Adipose tissue (tissue), 3 donors: ENCODE results near the gene ZNF507. TPM values are rescaled to one million over a fixed set of nuclear protein-coding genes. Genes with fewer than 3 reads are reported as not detected.

ENCODE experiments used
- H3K27ac ChIP-seq: one replicate; pipeline ENCODE4 v1.5.1; 2013; ENCODE audit warnings: low read depth, low read length
- WGBS, 3 donors: extraction: QIAGEN DNeasy Blood & Tissue Kit; methylation state at CpG; one replicate each; pipeline ENCODE4 v1.1.7; 2013; 5-methylcytosine and 5-hydroxymethylcytosine counted together
- polyA plus RNA-seq, 3 donors: library from polyadenylated mRNA; stranded (reverse); fragments of 200-250 nt; gene quantifications; one replicate each; pipeline ENCODE4 v1.2.3, GENCODE V29; 2013
- donor health status: healthy with polysubstance abuse.
- donor health status: Bipolar disorder and iron deficiency.
- donor health status: healthy.

Gene ZNF507
- polyA plus RNA-seq, 3 donors: 3.0 to 5.8 (median 5.3) TPM

DNA sequence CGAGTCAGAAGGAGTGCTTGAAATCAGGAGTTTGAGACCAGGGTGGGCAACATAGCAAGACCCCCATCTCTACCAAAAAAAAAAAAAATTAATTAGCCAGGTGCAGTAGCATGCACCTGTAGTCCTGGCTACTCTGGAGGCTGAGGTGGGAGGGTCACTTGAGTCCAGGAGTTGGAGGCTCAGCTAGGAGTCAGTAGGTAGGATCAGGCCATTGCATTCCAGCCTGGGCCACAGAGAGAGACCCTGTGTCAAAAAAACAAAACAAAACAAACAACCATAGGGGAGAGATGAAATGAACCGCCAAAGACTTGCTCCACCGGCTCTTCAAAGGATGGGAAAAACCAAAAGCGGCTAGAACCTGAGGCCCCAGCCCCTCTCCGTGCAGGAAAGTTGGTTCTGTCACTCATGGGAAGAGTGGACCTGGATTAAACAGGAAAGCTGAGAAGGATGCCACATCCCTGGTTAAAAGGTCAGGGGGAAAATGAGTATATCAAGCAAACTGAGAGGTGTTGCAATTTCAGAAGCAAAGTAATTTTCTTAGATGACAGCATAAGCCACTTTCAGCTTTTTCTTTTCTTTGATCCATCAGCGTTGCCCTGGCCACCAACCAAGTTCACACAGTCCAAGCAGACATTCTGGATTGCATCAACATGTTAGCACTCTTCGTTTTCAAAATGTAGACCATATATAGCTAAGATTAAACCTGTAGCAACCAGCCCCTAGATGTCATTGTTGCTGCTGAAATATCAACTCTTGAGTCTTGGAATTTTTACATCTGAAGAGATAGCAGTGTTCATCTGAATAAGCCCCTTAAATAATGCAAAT, 8.9 kb upstream of the ZNF507 start:
- no peak overlapping the region for H3K27ac ChIP-seq
- 38 to 66% (median 60%) methylated on average over 7 of the region's 7 CpGs for WGBS, 3 donors

DNA sequence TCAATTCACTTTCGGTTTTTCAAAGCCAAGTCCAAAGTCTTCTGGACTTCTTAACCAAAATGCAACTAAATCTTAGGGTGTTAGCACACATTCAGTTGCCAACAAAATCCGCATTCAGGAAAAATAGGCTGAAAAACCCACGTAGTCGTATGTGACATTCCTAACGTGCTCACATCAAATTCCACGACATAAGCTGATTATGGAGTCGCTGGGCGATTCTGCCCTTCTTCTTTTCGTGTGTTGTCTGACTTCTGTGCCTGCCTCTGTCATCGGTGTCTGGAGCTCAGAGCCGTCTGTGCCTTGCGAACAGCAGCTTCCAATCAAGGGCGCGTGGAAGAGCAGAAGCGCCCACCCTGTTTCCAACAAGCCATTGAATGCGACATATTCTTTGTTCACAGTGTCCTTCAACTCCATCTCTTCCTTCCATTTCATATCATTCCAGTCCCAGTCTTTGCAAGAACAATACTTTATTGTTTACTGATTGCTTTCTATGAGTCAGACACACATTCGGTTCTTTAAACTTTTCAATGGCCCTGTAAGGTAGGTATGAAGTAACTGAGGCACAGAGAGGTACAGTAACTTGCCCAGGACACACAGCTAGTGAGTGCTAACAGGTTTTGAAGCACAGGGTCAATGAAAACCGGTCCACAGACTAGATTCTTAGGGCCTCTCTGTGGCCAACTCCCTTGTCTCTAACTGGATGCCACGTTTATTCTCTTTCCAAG, 8.2 kb upstream of the ZNF507 start:
- no peak overlapping the region for H3K27ac ChIP-seq
- WGBS, 3 donors: 80 to 81% (median 80%) methylated on average over 19 of the region's 19 CpGs

DNA sequence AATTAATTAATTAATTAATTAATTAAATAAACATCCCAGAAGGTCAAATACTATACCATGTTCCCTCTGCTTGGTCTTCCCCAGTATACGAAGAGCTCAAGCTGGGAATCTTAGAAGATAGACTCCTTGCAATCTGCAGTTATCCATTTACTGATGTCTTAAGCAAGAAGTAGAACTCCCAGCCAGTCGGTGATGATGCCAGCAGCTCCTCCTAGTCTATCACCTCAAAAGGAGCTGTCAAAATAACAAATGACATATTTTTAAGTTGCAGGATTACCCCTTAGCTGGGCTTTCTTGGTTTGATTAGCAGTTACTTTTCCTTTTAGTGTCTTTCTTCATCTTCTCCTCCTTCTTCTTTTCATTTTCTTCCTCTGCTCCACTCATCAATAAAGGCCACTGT, 6.0 kb upstream of the ZNF507 start:
- H3K27ac ChIP-seq: no peak overlapping the region
- 81 to 88% (median 88%) methylated on average over 2 of the region's 2 CpGs for WGBS, 3 donors

DNA sequence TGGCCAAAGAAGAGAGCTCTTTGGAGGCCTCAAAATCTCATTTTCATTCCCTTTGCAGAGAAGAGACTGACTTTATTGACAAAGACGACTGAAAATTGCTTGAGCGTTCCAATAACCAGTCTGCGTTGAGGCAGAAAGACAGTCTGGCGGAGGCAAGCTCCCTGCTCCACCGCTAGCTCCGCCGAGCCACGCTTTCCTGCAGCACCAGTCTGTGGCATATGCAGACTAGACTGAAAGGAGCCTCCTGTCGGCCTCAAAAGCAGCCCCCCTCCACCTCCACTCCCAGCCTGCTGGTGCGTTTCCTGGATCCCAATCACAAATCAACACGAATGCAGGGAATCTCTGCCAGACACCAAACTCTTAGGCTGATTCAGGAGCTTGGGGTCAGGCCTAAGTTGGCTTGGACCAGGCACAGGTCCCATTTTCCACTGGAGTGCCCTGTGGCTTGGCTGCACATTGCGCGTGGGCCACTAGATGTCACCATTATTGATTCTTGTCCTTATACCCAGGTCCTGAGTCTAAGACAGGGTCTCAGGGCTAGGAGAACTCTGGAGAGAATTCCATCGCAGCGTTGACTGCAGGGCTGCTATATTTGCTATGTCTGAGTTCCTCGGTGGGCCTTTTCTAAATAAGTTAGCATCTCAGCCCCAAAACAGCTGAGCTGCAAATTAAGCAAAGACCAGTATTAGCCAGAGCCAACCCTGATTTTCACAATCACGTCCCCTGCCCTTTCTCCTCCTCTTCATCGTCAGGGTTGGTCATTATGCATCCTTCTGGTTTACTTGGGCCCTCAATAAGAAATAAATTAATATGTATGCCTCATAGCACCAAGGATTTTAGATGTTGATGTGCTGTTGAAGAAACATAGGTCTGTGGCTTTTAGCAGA, 5.2 kb upstream of the ZNF507 start:
- WGBS, 3 donors: 61 to 64% (median 61%) methylated on average over 18 of the region's 18 CpGs

DNA sequence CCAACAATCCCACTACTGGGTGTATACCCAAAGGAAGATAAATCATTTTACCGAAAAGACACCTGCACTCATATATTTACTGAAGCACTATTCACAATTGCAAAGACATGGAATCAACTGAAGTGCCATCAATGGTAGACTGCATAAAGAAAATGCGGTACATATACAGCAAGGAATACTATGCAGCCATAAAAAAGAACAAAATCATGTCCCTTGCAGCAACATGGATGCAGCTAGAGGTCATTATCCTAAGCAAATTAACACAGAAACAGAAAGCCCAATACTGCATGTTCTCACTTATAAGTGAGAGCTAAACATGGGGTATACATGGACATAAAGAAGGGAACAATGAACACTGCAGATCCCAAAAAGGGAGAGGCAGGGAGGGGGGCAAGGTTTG, 2.7 kb upstream of the ZNF507 start:
- H3K27ac ChIP-seq: no peak overlapping the region
- 97 to 98% (median 98%) methylated on average over 2 of the region's 2 CpGs for WGBS, 3 donors

More for the DNA sequence above, 5.2 kb upstream of the ZNF507 start:
- no peak overlapping the region for H3K27ac ChIP-seq

DNA sequence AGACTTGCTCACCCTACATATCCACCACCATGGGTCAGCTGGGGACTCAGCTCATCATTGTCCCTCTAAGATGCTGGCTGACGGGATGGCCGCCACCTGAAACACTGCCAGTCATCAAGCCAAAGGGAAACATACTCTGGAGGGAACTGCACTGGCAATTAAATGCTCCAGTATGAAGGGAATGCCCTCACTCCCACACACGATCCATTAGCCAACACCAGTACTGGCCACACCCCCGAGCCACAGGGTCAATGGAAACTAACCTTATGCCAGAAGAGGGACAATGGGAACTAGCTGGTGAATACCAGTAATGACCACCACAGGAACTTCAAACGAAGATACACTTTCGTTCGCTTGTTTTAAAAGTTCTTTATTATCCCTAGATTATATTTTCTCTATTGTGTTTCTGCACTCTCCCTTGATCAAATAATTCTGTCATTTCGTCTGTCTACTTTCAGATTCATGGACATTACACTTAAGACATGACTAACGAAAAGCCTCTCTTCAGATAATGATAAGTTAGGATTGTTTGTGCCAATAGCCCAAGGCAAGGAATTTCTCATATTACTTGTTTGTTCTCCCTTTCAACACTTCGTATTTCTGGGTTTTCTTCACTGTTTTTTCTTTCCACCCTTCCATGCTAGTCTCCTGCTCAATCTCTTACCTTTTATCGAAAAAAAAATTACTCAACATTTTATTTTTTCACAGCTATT, 1.7 kb upstream of the ZNF507 start:
- no peak overlapping the region for H3K27ac ChIP-seq
- WGBS, 3 donors: 69 to 83% (median 75%) methylated on average over 11 of the region's 11 CpGs

DNA sequence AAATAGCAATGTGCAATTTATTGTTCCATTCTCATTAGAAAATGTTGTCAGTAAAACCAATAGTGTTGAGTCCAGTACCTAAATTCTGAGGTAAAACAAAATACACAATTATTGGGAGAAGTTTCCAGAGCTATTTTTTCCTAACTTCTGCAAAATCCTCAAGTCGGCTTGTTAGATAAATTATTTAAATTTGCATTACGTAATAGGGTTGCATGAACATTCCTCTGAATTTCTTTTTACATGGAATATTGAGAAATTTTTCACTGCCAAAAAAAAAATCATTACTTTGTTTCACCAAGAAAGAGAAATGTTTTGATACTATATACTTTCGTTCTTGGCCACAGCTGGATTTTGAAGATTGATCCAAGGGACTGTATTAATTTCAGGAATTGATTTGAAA, 1.5 kb downstream of the ZNF507 start:
- WGBS, 3 donors: 28 to 55% (median 53%) methylated on average over 3 of the region's 3 CpGs
- no peak overlapping the region for H3K27ac ChIP-seq

DNA sequence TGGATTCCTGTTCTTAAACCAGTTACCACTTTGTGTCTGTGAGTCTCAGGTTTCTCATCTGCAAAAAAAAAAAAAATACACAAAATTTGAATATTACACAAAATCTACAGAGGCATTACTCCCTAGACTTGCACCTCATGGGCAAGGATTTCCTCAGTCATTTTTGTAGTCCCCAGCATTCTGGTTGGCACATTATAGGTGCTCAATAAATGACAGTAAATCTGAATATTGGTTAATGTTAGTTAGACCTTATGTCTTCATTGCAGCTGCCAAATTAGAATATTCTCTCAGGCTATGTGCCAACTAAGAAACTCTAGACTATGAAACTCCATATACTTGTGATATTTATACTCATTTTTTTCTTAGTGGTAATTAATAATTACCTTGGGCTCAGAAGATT, 2.2 kb downstream of the ZNF507 start:
- H3K27ac ChIP-seq: no peak overlapping the region

DNA sequence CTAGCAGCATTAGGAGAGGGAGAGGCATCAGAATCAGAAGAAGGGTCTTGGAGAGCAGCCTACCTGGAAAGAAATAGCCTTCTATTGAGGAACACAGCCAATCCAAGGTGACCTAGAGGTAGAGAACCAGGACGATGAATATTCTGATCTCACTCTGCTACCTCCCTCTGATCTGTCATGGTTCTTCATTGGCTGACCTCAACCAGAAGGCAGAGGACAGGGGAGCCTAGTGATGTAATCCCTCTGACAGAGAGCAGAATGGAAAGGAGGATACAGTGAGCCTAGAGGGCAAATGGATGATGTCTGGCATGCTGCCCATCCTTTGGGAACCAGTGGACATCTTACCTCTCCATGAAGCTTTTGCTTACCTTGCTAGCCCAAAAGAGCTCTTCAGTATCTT, 3.6 kb downstream of the ZNF507 start:
- no peak overlapping the region for H3K27ac ChIP-seq
- 84 to 90% (median 88%) methylated on average over 1 of the region's 1 CpG for WGBS, 3 donors

DNA sequence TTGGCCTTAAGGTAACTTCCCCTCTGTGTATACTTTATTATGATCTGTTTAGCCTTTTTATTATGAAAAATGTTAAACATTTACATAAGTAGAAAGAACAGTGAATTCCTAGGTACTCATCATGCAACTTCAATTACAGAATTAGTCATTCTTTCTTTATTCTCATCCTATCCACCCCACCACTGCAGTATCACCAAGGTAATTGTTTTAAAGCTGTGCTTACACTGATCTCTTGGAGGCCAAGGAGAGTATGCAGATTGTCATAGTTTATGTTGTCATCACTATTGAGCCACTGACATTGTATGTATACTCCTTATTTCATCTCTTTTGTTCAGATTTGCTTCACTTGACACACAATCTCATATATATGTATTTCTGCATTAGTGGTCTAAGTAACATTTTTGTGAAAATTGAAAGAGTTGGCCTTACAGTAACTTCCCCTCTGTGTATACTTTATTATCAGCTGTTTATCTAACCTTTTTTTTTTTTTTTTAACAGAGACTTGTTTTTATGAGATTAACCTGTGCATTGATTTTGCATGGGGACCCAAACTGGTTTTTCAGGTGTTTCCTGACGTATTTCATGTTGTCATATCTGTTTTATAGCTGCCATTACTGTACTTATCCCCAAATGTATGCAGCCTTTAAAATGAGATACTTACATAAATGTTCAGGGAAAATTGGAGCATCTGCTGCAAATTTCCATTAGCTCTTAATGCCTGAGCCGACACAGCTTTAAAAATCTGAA, 4.5 kb downstream of the ZNF507 start:
- WGBS, 3 donors: 49 to 98% (median 91%) methylated on average over 2 of the region's 2 CpGs
- no peak overlapping the region for H3K27ac ChIP-seq

DNA sequence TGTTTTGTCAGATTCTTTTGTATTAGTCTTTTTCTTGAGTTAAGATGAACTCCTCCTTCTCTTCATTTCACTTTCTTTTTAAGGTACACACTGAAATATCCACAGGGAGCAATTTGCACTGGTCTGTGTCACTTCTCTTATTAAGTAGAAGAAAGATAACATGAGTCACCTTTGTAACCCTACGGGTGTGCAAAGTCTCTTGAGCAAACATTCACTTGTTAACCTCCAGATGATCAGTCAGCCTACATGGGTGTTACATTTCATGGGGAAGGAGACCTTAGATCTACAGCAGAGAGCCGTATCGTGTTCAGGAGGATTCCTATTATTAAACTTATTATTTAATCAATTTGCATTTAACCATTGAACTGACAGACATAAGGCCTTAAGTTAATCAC, 5.1 kb downstream of the ZNF507 start:
- no peak overlapping the region for H3K27ac ChIP-seq
- WGBS, 3 donors: 36 to 88% (median 80%) methylated on average over 3 of the region's 3 CpGs

DNA sequence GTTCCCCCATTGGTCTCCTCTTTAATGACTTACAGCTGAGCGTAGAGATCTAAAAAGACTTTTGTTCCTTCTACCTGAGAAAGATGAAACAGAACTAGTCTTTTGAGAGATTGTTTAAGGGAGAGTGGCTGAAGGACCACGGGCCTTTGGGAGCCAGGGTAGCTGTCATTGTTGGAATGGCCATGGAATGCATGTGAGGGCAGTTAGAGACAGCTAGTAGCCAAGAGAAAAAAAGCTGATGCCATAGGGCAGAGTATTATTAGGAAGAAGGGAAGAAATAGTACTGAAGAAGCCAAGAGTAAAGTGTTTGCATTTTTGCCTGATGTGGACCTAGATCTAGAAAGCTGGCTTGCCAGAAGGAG, 5.6 kb downstream of the ZNF507 start:
- no peak overlapping the region for H3K27ac ChIP-seq
- 74 to 97% (median 94%) methylated on average over 2 of the region's 2 CpGs for WGBS, 3 donors

DNA sequence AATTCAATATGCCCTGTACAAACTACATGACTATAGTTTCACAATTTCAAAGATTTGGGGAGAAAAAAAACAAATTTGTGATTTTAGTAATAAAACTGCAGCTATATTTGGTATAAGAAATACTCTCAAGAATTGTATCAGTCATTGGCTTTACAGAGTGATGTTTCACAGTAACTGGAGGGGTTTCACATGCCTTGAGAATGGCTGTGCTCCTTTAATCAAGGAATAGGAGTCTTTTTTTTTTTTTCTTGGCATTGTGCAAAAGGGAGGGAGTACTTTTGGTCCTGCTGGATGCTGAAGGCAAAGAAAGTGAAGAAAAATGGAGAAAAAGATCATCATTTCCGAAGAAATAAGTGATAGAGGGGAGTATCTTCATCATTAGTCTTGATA, 6.8 kb downstream of the ZNF507 start:
- no peak overlapping the region for H3K27ac ChIP-seq
- 84 to 96% (median 94%) methylated on average over 1 of the region's 1 CpG for WGBS, 3 donors

DNA sequence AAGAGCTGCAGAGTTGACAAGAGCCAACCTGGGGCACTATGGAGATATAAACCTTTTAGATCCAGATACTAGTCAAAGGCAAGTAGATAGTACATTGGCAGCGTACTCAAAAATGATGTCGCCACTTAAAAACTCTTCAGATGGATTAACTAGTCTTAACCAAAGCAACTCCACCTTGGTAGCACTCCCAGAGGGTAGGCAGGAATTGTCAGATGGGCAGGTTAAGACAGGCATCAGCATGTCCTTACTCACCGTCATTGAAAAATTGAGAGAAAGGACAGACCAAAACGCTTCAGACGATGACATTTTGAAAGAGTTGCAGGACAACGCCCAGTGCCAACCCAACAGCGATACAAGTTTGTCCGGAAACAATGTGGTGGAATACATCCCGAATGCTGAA, 8.9 kb downstream of the ZNF507 start:
- no peak overlapping the region for H3K27ac ChIP-seq
- WGBS, 3 donors: 96 to 98% (median 96%) methylated on average over 9 of the region's 9 CpGs

DNA sequence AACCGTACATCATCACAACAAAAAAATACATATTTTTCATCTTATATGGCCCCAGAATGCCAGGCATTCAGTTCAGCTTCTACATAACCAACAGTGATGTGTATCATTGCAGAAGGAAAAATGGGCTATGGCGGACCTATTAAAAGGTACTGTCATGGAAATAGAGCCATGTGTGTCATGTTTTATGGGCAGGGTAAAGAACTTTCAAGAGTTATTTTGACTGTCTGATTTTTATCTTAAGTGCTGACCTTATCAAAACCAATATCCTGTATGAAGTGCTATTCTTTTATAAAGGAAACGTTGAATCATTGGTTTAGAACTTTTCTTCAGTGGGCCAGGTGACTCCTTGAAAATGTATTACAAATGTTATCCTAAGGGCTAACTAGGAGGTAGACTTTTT, 9.9 kb downstream of the ZNF507 start:
- H3K27ac ChIP-seq: no peak overlapping the region
- WGBS, 3 donors: 95 to 97% (median 96%) methylated on average over 3 of the region's 3 CpGs

DNA sequence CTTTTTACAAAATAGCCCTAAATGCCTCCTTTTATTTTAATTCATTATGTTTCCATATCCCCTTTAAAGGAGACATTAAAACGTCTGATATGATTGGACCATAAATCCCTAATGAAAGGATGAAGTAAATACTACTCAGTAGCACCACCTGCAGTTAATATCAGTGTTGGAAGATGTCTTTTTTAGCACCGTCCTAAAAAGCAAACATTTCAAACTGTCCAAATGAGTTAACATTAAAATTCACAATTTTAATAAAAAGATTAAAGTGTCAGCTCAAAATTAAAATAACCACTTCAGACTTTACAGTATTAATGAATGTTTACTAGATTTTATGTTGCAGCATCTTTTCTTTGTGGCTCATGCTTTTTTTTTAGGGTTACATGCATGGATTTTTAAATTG, 12.3 kb downstream of the ZNF507 start:
- 21 to 35% (median 21%) methylated on average over 2 of the region's 2 CpGs for WGBS, 3 donors
- no peak overlapping the region for H3K27ac ChIP-seq

DNA sequence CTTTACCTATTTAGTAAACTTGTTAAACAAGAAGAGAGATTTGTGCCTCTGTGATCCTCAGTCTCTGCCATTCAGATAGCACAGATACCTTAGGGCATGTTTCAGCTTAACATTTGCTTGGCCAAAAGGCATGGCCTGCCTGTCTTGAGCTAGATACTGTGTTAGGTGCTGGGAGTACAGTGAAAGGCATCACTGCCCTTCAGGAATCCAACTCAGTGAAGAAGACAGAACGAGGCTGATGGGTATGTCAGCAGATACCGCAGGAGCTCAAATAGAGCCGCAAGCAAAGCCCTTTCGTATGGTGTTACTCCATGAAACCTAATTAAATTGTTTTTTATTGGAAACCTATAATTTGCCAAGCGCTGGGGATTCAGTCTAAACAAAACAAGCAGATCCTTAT, 12.9 kb downstream of the ZNF507 start:
- no peak overlapping the region for H3K27ac ChIP-seq
- 94 to 98% (median 96%) methylated on average over 5 of the region's 5 CpGs for WGBS, 3 donors

DNA sequence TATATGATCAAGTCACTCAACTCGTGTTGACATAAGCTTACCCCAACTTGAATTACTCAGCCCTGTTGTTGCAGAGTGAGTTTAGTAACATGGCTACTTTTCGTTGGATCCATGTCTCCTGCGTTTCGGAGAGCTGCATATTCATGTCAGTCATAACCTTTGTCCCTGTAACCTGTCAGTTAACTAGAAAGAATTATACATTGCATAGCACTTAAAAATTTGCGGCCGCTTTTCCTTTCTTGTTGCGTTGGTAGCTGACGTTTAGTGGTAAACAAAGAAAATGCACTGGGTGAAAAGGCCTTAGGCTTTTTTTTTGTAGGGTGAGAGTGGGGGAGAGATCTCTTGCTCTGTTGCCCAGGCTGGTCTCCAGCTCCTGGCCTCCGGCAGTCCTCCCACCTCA, 14.2 kb downstream of the ZNF507 start:
- 92 to 95% (median 95%) methylated on average over 9 of the region's 9 CpGs for WGBS, 3 donors
- H3K27ac ChIP-seq: no peak overlapping the region
